H1 (cell line): Measurements from ENCODE around the gene FTCDNL1.

Experiments
- ASH2L ChIP-seq: fragments of 200-600, 300-600 bp; sonication (generic); IDR thresholded peaks from one replicate; pipeline ENCODE4 v1.7.1; 2017; ENCODE audit warnings: low read length
- EP300 ChIP-seq, 2 experiments: IDR thresholded peaks; 1 replicate in 1 of 2; 2 replicates in 1 of 2; pipeline ENCODE4 v1.6.1; 2011 to 2012; ENCODE audit warnings: low read depth in 2 of 2, low read length in 2 of 2, mild to moderate bottlenecking in 2 of 2, borderline replicate concordance in 1 of 2, inconsistent platforms in 1 of 2, moderate library complexity in 1 of 2
- JUN ChIP-seq: IDR thresholded peaks from 2 replicates; pipeline ENCODE4 v1.6.1; 2011; ENCODE audit warnings: low read depth, mild to moderate bottlenecking, improper control_type of control experiment, low read length
- POLR2A ChIP-seq, 2 experiments: IDR thresholded peaks; 1 replicate in 1 of 2; 2 replicates in 1 of 2; pipeline ENCODE4 v1.6.1; 2011; ENCODE audit warnings: low read depth in 2 of 2, low read length in 2 of 2, mild to moderate bottlenecking in 2 of 2; ENCODE audit errors: control extremely low read depth in 1 of 2
- RBBP5 ChIP-seq: IDR thresholded peaks from 2 replicates; pipeline ENCODE4 v1.7.1; 2012; ENCODE audit warnings: low read depth, mild to moderate bottlenecking, inconsistent platforms, low read length, moderate library complexity, borderline replicate concordance
- RFX5 ChIP-seq: IDR thresholded peaks from 2 replicates; pipeline ENCODE4 v1.6.1; 2011; ENCODE audit warnings: low read depth, low read length, improper control_type of control experiment, borderline replicate concordance
- SRF ChIP-seq: IDR thresholded peaks from 2 replicates; pipeline ENCODE4 v1.6.1; 2011; ENCODE audit warnings: mild to moderate bottlenecking, low read depth, low read length, moderate library complexity
- TF ChIP-seq, protein P1 (sequence below), 3 experiments: IDR thresholded peaks; 1 replicate in 2 of 3; 2 replicates in 1 of 3; pipeline versions ENCODE4 v1.5.1 to v1.6.1; 2011; ENCODE audit warnings: low read length in 3 of 3, mild to moderate bottlenecking in 3 of 3, inconsistent platforms in 2 of 3, low read depth in 1 of 3, moderate library complexity in 1 of 3; ENCODE audit not compliant: insufficient read depth in 1 of 3; ENCODE audit errors: control extremely low read depth in 1 of 3

DNA sequence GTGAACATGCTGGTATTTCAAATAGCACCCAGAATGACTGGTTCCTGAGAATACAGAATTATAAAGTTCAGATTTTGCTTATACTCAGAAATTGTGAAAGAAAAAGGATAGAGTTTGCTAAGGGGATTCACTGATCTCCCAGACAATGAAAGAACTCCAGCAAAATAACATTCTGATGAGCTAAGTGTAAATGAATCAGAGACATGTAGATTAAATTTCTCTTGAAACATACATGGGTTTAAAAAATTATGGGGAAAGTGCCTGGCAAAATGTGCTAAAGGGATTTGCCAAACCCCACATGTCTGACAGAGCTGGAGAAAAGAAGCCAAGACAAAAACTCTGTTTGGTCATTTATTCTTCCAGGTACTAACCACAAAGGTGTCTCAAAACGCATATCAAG is 116.3 kb downstream of the FTCDNL1 start:
- TF ChIP-seq POLR2A (IDR thresholded peaks at IDR 0.05; ENCODE audit: control extremely low read depth in 1 of 2, low read depth in 2 of 2, low read length in 2 of 2): no peak
- TF ChIP-seq RFX5: no peak
- no peak for TF ChIP-seq ASH2L
- TF ChIP-seq EP300 (IDR thresholded peaks at IDR 0.05; ENCODE audit: borderline replicate concordance in 1 of 2, low read depth in 2 of 2, low read length in 2 of 2): no peak
- no peak for TF ChIP-seq JUN
- TF ChIP-seq, protein P1, sequence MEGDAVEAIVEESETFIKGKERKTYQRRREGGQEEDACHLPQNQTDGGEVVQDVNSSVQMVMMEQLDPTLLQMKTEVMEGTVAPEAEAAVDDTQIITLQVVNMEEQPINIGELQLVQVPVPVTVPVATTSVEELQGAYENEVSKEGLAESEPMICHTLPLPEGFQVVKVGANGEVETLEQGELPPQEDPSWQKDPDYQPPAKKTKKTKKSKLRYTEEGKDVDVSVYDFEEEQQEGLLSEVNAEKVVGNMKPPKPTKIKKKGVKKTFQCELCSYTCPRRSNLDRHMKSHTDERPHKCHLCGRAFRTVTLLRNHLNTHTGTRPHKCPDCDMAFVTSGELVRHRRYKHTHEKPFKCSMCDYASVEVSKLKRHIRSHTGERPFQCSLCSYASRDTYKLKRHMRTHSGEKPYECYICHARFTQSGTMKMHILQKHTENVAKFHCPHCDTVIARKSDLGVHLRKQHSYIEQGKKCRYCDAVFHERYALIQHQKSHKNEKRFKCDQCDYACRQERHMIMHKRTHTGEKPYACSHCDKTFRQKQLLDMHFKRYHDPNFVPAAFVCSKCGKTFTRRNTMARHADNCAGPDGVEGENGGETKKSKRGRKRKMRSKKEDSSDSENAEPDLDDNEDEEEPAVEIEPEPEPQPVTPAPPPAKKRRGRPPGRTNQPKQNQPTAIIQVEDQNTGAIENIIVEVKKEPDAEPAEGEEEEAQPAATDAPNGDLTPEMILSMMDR (IDR thresholded peaks at IDR 0.05; ENCODE audit: control extremely low read depth in 1 of 3, insufficient read depth in 1 of 3, low read depth in 1 of 3, low read length in 3 of 3): no peak
- no peak for TF ChIP-seq RBBP5
- TF ChIP-seq SRF: no peak
